CD8-positive, alpha-beta memory T cell (primary cell): Measurements from ENCODE around the gene CXCL17. TPM values are rescaled to one million over a fixed set of nuclear protein-coding genes. Genes with fewer than 3 reads are reported as not detected.

Source experiments
- CTCF ChIA-PET: fragments of 350-600 bp; sonication (Branson Sonifier 250); formaldehyde crosslinking; loops from one replicate; lab custom pipeline; 2021; ENCODE audit warnings: antibody characterized with exemption; lab: Charles Lee
- POLR2A ChIA-PET: fragments of 350-600 bp; sonication (Branson Sonifier 250); formaldehyde crosslinking; loops from one replicate; lab custom pipeline; 2021; ENCODE audit warnings: antibody characterized with exemption; lab: Charles Lee
- DNase-seq, 5 donors: peaks; one replicate each; pipeline versions ENCODE4 v3.0.0 to v3.0.0-alpha.2; 2020 to 2022; ENCODE audit warnings: mixed read lengths in 1 of 5
- H3K27ac ChIP-seq: one replicate; pipeline ENCODE4 v1.7.0; 2013; ENCODE audit warnings: low read depth, mild to moderate bottlenecking, low read length, moderate library complexity
- H3K27me3 ChIP-seq: 2 replicates; pipeline ENCODE4 v1.7.0; 2013; ENCODE audit warnings: low read length, mild to moderate bottlenecking; ENCODE audit not compliant: insufficient read depth, poor library complexity, severe bottlenecking
- H3K36me3 ChIP-seq: 2 replicates; pipeline ENCODE4 v1.7.0; 2013; ENCODE audit warnings: mild to moderate bottlenecking, low read length, moderate library complexity; ENCODE audit not compliant: insufficient read depth
- H3K4me1 ChIP-seq: 2 replicates; pipeline ENCODE4 v1.7.0; 2013; ENCODE audit warnings: mild to moderate bottlenecking, low read length, moderate library complexity; ENCODE audit not compliant: insufficient read depth
- H3K4me3 ChIP-seq: 2 replicates; pipeline ENCODE4 v1.7.0; 2013; ENCODE audit warnings: mild to moderate bottlenecking, low read length
- H3K9me3 ChIP-seq: 2 replicates; pipeline ENCODE4 v1.7.0; 2013; ENCODE audit warnings: mild to moderate bottlenecking, low read length
- H3K27ac Mint-ChIP-seq, 8 donors: one replicate each; pipeline ENCODE4 v1.8.0; 2020 to 2021; ENCODE audit warnings: mixed read lengths in 8 of 8, mild to moderate bottlenecking in 6 of 8, inconsistent platforms in 3 of 8, moderate library complexity in 3 of 8
- H3K27me3 Mint-ChIP-seq, 2 donors: one replicate each; pipeline ENCODE4 v1.8.0; 2020 to 2021; ENCODE audit warnings: mixed read lengths in 2 of 2, mild to moderate bottlenecking in 1 of 2, moderate library complexity in 1 of 2
- H3K36me3 Mint-ChIP-seq, 3 donors: one replicate each; pipeline ENCODE4 v1.8.0; 2020 to 2021; ENCODE audit warnings: mixed read lengths in 3 of 3, inconsistent platforms in 1 of 3, mild to moderate bottlenecking in 1 of 3
- H3K4me1 Mint-ChIP-seq, 3 donors: one replicate each; pipeline ENCODE4 v1.8.0; 2020 to 2021; ENCODE audit warnings: mixed read lengths in 3 of 3, inconsistent platforms in 1 of 3, mild to moderate bottlenecking in 1 of 3
- H3K4me3 Mint-ChIP-seq, 7 donors: one replicate each; pipeline ENCODE4 v1.8.0; 2020 to 2021; ENCODE audit warnings: mixed read lengths in 7 of 7, mild to moderate bottlenecking in 6 of 7, moderate library complexity in 4 of 7, inconsistent platforms in 2 of 7
- H3K9me3 Mint-ChIP-seq, 5 donors: one replicate each; pipeline ENCODE4 v1.8.0; 2020 to 2022; ENCODE audit warnings: mixed read lengths in 5 of 5, mild to moderate bottlenecking in 3 of 5, moderate library complexity in 2 of 5, inconsistent platforms in 1 of 5
- polyA plus RNA-seq: library from polyadenylated mRNA; unstranded; fragments of 300-500 nt; fragmentation: Illumina TruSeq; gene quantifications from one replicate; pipeline ENCODE4 v1.2.3, GENCODE V29; 2021
- total RNA-seq, 2 experiments: library from RNA; stranded (reverse); gene quantifications; one replicate each; pipeline ENCODE4 v1.2.3, GENCODE V29; 2021

Gene CXCL17
- total and polyA plus RNA-seq, 3 experiments from 2014 or later: not detected

- Mint-ChIP-seq H3K9me3 (no peaks in the 10 kb centered on the region), H3K36me3 (no peaks in the 10 kb centered on the region), H3K27ac (peak overlapping the region in 5 of 8 donors; percentile 35 to 69 (median 52)), H3K4me3 (no peak overlapping the region), H3K4me1 (peaks cover 14 to 25% (median 15%) of the 10 kb centered on the region in 3 donors), H3K27me3 (no peaks in the 10 kb centered on the region)
- POLR2A ChIA-PET: no interaction called here
- no peak for DNase-seq
- Histone ChIP-seq H3K27ac (no peak overlapping the region), H3K4me1 (peaks cover 19% of the 10 kb centered on the region), H3K4me3 (no peak overlapping the region), H3K9me3 (no peaks in the 10 kb centered on the region), H3K36me3 (no peaks in the 10 kb centered on the region), H3K27me3 (no peaks in the 10 kb centered on the region)
- CTCF ChIA-PET: no interaction called here
These were observed 1.2 kb upstream of the CXCL17 start for GRCh38 chr19:42443944-42444398.

GRCh38 chr19:42441049-42441445 lies 1.7 kb downstream of the CXCL17 start:
- CTCF ChIA-PET: interaction anchor here (0.8 to 3.3 kb wide), 18 partner anchors 9 to 407 kb away, joined by 3 to 33 read pairs (median 4); partner anchors contain the start of gene CEACAM1
- H3K27me3 Mint-ChIP-seq: no peaks in the 10 kb centered on the region
- no peaks in the 10 kb centered on the region for H3K9me3 ChIP-seq
- H3K27ac ChIP-seq: no peak overlapping the region
- no peaks in the 10 kb centered on the region for H3K9me3 Mint-ChIP-seq
- POLR2A ChIA-PET: no interaction called here
- H3K36me3 Mint-ChIP-seq: no peaks in the 10 kb centered on the region
- peaks cover 20 to 31% (median 21%) of the 10 kb centered on the region in 3 donors for H3K4me1 Mint-ChIP-seq
- H3K4me3 ChIP-seq: no peak overlapping the region
- no peaks in the 10 kb centered on the region for H3K27me3 ChIP-seq
- H3K4me1 ChIP-seq: peaks cover 19% of the 10 kb centered on the region
- no peak for DNase-seq
- H3K36me3 ChIP-seq: no peaks in the 10 kb centered on the region
- H3K27ac Mint-ChIP-seq: peak overlapping the region in 7 of 8 donors; percentile 19 to 79 (median 40)
- H3K4me3 Mint-ChIP-seq: peak overlapping the region in 4 of 7 donors; percentile 13 to 69 (median 44)

GRCh38 chr19:42440357-42441048 lies 2.2 kb downstream of the CXCL17 start:
- H3K9me3 ChIP-seq: no peaks in the 10 kb centered on the region
- no peaks in the 10 kb centered on the region for H3K36me3 Mint-ChIP-seq
- DNase-seq: peak; percentile 65 to 84 (median 74)
- H3K27ac ChIP-seq: no peak overlapping the region
- peaks cover 19% of the 10 kb centered on the region for H3K4me1 ChIP-seq
- H3K27me3 ChIP-seq: no peaks in the 10 kb centered on the region
- H3K27ac Mint-ChIP-seq: peak overlapping the region; percentile 19 to 79 (median 62)
- H3K4me1 Mint-ChIP-seq: peaks cover 20 to 31% (median 21%) of the 10 kb centered on the region in 3 donors
- peak overlapping the region in 5 of 7 donors; percentile 11 to 69 (median 39) for H3K4me3 Mint-ChIP-seq
- no peak overlapping the region for H3K4me3 ChIP-seq
- H3K36me3 ChIP-seq: no peaks in the 10 kb centered on the region
- CTCF ChIA-PET: interaction anchor here (0.6 to 3.3 kb wide), 25 partner anchors 9 to 406 kb away, joined by 3 to 33 read pairs (median 4); partner anchors contain the start of gene CEACAM1
- POLR2A ChIA-PET: interaction anchor here (0.6 kb wide), 1 partner anchor 38 kb away, joined by 3 read pairs; no protein-coding TSS in a partner anchor
- no peaks in the 10 kb centered on the region for H3K9me3 Mint-ChIP-seq
- H3K27me3 Mint-ChIP-seq: no peaks in the 10 kb centered on the region

- no peak for DNase-seq
- Histone ChIP-seq H3K4me3 (no peak overlapping the region), H3K36me3 (no peaks in the 10 kb centered on the region), H3K9me3 (no peaks in the 10 kb centered on the region), H3K27ac (no peak overlapping the region), H3K27me3 (no peaks in the 10 kb centered on the region), H3K4me1 (peaks cover 9% of the 10 kb centered on the region)
- Mint-ChIP-seq H3K4me1 (peaks cover 14 to 21% (median 15%) of the 10 kb centered on the region in 3 donors), H3K27me3 (no peaks in the 10 kb centered on the region), H3K27ac (peak overlapping the region in 1 of 8 donors; percentile 26), H3K9me3 (no peaks in the 10 kb centered on the region), H3K36me3 (no peaks in the 10 kb centered on the region), H3K4me3 (no peak overlapping the region)
- ChIA-PET POLR2A (interaction anchor here (0.6 kb wide), 1 partner anchor 21 kb away, joined by 3 read pairs; no protein-coding TSS in a partner anchor), CTCF (interaction anchor here (5.1 kb wide), 1 partner anchor 16 kb away, joined by 27 read pairs; no protein-coding TSS in a partner anchor)
These were observed 6.7 kb downstream of the CXCL17 start for GRCh38 chr19:42436006-42436405.

- ChIA-PET POLR2A (interaction anchor here (0.6 kb wide), 1 partner anchor 20 kb away, joined by 3 read pairs; no protein-coding TSS in a partner anchor), CTCF (interaction anchor here (1.2 to 5.1 kb wide), 3 partner anchors 12 to 334 kb away, joined by 3 to 27 read pairs (median 3); no protein-coding TSS in a partner anchor)
- Histone ChIP-seq H3K4me3 (no peak overlapping the region), H3K36me3 (no peaks in the 10 kb centered on the region), H3K4me1 (peaks cover 2% of the 10 kb centered on the region), H3K27ac (no peak overlapping the region), H3K27me3 (no peaks in the 10 kb centered on the region), H3K9me3 (no peaks in the 10 kb centered on the region)
- Mint-ChIP-seq H3K36me3 (no peaks in the 10 kb centered on the region), H3K4me3 (no peak overlapping the region), H3K27me3 (no peaks in the 10 kb centered on the region), H3K9me3 (no peaks in the 10 kb centered on the region), H3K27ac (no peak overlapping the region), H3K4me1 (peaks cover 7 to 14% (median 8%) of the 10 kb centered on the region in 3 donors)
- DNase-seq: no peak
These were observed 7.4 kb downstream of the CXCL17 start for GRCh38 chr19:42435316-42435715.

GRCh38 chr19:42433503-42434260 lies 9.1 kb downstream of the CXCL17 start:
- H3K36me3 Mint-ChIP-seq: no peaks in the 10 kb centered on the region
- Histone ChIP-seq H3K4me1 (no peaks in the 10 kb centered on the region), H3K27ac (no peak overlapping the region), H3K36me3 (no peaks in the 10 kb centered on the region), H3K27me3 (no peaks in the 10 kb centered on the region), H3K9me3 (no peaks in the 10 kb centered on the region), H3K4me3 (no peak overlapping the region)
- H3K4me1 Mint-ChIP-seq: peaks cover 4 to 6% (median 5%) of the 10 kb centered on the region in 3 donors
- ChIA-PET POLR2A (no interaction called here), CTCF (interaction anchor here (0.7 to 5.1 kb wide), 8 partner anchors 9 to 333 kb away, joined by 3 to 27 read pairs (median 4); no protein-coding TSS in a partner anchor)
- no peak overlapping the region for H3K4me3 Mint-ChIP-seq
- peak; percentile 47 to 75 (median 49) for DNase-seq
- H3K9me3 Mint-ChIP-seq: no peaks in the 10 kb centered on the region
- no peaks in the 10 kb centered on the region for H3K27me3 Mint-ChIP-seq
- peak overlapping the region in 1 of 8 donors; percentile 55 for H3K27ac Mint-ChIP-seq

- CTCF ChIA-PET: interaction anchor here (1.1 to 5.1 kb wide), 2 partner anchors 11 to 31 kb away, joined by 3 to 27 read pairs; no protein-coding TSS in a partner anchor
- Mint-ChIP-seq H3K4me3 (no peak overlapping the region), H3K36me3 (no peaks in the 10 kb centered on the region), H3K27me3 (no peaks in the 10 kb centered on the region), H3K9me3 (no peaks in the 10 kb centered on the region), H3K4me1 (no peaks in the 10 kb centered on the region), H3K27ac (no peak overlapping the region)
- H3K27ac ChIP-seq: no peak overlapping the region
- POLR2A ChIA-PET: no interaction called here
- no peak overlapping the region for H3K4me3 ChIP-seq
- no peaks in the 10 kb centered on the region for H3K4me1 ChIP-seq
- H3K9me3 ChIP-seq: no peaks in the 10 kb centered on the region
- DNase-seq: no peak
- no peaks in the 10 kb centered on the region for H3K27me3 ChIP-seq
- H3K36me3 ChIP-seq: no peaks in the 10 kb centered on the region
These were observed 11.3 kb downstream of the CXCL17 start for GRCh38 chr19:42431486-42431885.
